Measurements from ENCODE around the gene PLCB4.
"Not testable (repeated sequence)": the region's sequence is repeated elsewhere in the genome, so short reads cannot be mapped to it uniquely, and the experiment has no call there.

The PLCB4 gene

DNA sequence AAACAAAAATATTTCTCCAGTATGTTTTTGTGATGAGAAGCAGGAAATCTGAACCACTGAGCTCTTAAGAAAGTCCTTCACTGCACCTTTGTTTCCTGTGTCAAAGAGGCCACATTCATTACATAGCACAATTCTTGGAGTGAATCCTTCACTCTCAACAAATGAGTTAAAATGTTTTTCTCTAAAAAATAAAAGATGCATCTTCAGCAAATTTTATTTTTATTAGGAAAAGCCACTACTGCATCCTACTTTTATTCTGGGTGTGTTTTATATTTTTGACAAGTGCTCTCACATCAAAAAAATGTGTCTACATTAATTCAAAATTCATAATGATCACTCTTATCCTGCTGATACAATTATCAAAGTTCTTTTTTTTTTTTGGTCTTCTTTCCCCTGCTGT lies 76.3 kb downstream of the PLCB4 start:
- no peak for DNase-seq

- DNase-seq: no peak
Measured at GRCh38 chr20:9146649-9147048, 77.8 kb downstream of the PLCB4 start.

DNA sequence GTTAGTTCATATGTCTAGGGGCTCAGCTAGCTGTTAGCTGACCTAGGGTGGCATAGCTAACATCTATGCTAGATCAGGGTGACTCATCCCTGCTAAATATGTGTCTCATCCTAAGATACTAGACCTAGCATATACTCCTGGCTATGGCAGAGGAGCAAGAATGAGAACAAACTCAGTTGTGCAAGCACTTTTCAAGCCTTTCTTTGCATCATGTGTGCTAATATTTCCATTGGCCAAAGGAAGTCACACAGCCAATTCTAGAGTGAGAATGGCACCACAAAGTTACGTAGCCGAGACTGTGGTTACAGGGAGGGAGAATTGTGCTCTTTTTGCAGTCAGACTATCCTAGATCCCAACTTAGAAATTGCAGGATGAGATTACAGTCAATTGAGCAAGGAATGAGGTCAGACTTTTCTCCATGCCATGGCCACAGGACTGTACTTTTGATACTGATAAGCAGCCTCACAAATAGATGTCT lies 78.7 kb downstream of the PLCB4 start:
- DNase-seq: peak; percentile 25

DNA sequence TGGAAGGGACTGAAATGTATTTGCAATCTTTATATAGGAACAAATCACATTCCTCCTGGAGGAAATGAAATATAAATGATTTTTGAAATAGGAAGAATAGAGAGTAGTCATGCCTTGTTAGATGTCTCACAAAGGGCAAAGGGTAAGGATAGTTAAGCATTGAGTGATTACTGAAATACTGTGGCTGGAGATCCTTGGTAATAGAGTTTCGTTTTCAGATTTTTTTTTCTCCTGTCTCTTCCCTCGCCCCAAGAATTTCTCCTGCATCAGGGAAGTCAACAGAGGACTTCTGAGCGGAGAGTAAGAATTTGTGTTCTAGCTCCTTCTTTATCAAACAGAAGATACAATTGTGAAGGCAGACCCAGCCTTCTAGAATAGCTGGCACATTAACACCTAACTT lies 79.4 kb downstream of the PLCB4 start:
- DNase-seq: no peak

GRCh38 chr20:9149087-9149486 lies 80.2 kb downstream of the PLCB4 start:
- DNase-seq: no peak

DNA sequence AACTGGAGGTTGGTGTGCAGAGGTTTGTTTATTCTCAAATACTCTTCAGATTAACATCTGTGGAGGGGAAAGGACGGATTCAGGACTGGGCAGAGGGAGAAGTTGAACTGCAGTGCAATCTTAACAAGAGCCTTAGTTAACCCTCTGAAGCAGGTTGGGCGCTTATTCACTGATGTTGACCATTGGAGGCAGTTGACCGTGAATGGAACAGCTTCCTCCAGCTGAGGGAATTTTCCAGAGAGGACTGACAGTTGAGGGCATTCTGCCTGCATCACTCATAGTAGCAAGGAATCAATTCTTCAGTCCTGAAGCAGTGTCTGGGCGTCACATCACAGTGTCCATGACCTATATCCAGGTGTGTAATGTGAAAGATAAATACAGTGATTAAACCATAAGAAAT lies 80.9 kb downstream of the PLCB4 start:
- DNase-seq: no peak

DNA sequence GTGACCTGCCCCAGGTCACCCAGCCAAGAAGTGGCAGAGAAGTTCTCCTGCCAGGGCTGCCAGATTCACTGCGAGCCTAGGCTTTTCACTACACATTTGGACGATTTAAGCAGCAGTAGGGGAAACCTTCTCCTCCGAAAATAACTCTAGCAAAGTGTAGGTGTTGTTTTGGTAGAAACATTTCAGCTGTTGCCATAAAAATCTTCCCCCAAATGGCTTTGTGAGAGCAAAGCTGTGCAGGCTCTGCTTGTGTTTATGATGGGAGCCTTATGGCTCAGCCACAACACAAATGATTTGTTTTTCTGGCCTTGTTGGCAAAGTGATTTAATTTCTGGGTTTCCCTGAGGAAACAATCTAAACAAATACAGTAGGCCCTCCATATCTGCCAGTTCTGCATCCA lies 81.8 kb downstream of the PLCB4 start:
- no peak for DNase-seq

DNA sequence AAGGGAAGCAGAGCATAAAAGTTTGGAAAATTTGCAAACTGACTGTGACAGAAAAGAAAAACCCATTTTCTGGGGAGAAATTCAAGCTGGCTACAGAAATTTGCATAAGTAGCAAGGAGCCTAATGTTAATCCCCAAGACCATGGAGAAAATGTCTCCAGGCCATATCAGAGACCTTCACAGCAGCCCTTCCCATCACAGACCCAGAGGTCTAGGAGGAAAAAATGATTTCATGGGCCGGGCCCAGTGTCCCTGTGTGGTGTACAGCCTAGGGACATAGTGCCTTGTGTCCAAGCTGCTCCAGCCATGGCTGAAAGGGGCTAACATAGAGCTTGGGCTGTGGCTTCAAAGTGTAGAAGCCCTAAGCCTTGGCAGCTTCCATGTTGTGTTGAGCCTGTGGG lies 83.3 kb downstream of the PLCB4 start:
- DNase-seq: not testable (repeated sequence)

DNA sequence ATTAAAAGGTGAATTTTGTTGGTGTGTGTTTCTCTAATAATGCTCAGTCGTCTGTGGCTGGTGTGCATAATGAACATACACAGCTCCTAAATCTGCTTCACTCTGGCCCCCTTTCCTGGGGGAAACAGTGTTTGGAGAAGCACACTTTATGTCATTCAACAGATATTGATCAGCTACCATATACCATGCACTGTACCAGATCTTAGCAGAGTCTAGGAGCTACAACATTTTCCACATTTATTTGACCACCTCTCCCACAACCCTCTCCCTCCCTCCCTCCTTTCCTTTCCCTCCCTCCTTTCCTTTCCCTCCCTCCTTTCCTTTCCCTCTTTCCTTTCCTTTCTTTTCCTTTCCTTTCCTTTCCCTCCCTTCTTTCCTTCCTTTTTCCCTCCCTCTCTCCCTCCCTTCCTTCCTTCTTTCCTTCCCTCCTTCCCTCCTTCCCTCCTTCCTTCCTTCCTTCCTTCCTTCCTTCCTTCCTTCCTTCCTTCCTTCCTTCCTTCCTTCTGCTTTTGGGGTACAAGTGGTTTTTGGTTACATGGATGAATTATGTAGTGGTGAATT lies 85.7 kb downstream of the PLCB4 start:
- no peak for DNase-seq

DNA sequence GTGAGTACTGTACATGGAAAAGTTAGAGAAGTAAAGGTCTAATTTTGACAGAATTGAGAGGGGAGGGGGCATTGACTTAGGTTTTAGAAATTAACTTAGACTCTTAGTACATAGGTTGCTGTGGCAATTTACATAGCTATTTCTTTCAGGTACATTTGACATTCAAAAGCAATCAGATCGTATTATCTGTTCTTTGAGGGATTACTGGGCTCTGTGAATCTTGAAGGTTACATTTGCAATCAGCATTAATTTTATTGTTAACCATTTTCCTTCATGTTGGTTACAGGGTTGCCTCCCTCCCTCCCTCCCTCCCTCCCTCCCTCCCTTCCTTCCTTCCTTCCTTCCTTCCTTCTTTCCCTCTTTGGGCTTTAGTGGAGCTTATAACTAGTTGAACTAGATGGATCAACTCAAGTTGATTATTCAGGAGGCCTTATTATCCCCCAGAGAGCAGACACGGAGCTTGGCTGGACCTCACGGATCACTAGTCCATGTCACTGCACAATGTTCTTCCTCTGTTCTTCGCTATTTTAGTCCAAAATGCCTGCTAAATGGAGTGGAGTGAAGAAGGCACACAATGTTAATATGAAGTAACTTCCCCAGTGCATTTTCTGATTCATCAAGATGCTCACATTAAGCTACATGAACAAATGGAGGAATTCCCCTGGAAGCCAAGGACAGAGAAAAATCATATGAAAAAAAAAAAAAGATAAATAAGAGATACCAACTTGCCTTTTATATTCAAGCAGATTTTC lies 87.8 kb downstream of the PLCB4 start:
- DNase-seq: no peak

- DNase-seq: no peak
Measured at GRCh38 chr20:9160331-9160730, 91.4 kb downstream of the PLCB4 start.

GRCh38 chr20:9160757-9161156 lies 91.9 kb downstream of the PLCB4 start:
- no peak for DNase-seq

DNA sequence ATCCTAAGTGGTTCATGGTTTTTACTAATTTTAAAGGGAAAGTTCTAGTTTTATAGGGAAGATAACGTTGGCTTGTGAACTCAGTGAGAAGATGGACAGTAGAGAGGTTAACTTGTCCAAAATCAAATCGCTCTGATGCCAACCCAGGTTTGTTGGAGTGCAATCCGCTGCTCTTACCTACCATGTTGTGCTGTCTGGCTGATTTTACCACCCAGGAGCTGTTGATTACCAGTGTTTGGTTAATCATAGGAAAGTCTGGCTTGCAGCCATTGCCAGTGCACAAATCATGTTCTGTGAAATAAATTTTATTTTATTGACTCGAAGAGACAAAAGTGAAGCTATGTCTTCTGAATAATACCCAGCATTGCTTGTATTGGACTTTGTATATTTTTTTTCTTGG lies 92.4 kb downstream of the PLCB4 start:
- DNase-seq: no peak

DNA sequence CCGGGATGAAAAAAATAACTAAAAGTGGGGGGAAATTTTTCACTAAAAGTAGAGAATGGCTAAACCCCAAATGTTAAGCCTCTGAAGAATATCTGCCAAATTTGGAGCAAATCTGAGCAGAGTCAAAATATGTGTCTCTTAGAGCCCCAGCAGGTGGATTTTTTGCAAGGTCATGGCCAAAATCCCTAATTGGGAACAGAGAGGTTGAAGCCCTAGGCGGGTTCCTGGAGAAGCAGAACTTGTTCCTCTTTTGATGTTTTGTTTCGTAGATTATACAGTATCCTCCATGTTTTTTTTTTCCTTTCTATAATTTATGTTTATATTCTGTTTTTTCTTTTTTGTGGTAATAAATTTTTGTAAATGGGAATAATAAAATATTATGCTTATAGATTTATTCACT lies 94.4 kb downstream of the PLCB4 start:
- DNase-seq: no peak

- no peak for DNase-seq
Measured at GRCh38 chr20:9163995-9164394, 95.1 kb downstream of the PLCB4 start.

DNA sequence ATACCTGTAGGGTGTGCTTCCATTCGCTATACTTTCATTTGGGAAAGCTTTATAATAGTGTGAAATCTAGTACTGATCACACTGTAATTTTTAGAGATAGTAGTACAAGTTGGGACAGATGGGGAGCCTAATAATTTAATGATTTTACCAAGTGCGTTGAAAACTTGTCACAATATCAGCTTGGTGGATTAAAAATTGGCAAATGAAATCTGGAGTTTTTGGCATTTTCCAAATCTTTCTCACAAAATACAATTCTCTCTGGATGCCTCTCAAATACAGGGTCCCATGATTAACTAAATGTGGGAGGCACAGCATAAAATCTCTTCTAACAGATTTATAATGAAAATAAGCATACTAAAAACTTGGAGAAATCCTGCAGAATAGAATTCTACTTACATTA lies 96.4 kb downstream of the PLCB4 start:
- DNase-seq: no peak

DNA sequence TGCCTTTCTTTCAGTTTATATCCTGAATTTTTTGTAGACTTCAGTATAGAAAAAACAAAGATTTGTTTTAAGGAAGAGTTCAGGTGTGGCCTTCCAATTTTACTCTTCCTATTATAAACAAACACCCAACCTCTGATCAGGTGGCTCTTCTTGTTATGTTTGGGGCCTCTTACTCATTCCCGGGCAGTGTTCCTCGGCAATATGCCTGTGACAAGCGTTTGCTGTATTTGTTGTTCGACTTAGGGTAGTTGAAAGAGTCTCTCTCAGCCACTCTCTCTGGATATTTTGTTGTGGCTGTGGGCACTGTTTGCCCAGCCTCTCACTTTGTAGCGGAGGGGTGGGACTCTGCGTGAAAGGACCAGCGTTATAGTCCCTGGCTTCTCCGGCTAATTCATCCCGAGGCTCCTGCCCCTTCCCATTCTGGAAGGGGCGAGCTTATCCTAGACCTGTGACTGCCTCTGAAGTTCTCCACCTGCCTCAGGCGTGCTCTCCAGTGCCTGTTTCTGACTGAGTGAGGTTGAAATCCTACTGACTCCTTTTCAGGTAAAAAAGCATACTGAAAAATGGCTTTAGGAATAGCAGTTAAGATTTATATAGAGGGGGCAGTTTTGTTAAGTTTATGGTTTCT lies 97.4 kb downstream of the PLCB4 start:
- no peak for DNase-seq

DNA sequence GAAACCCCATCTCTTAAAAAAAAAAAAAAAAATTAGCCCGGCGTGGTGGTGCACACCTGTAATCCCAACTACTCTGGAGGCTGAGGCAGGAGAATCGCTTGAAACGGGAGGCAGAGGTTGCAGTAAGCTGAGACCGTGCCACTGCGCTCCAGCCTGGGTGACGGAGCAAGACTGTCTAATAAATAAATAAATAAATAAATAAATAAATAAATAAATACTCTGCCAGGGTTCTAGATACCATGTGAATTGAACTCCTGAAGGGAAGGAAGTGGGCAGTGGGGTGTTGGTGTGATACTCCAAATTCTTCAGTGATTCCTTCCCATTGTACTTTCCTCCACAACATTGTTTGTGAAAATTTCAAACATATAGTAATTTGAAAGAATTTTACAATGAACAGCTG lies 100.5 kb downstream of the PLCB4 start:
- DNase-seq: no peak

DNA sequence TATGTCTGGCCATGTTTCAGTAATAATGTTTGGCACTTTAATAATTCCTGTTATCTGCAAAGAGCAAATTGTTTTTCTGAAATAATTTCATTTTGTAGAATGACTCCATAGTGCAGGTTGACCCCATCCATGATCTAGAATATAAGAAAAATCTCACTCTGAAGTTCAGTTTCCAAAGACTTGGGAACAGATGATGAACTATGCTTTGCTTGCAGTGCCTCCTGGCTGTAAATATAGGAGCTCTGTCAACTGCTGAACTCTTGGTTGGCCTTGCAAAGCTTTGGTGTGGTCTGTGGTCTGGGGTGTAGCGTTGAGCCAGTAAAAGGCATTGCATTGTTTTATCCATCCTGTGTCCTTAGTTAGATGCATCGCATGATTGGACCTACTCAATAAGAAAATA lies 104.0 kb downstream of the PLCB4 start:
- no peak for DNase-seq

DNA sequence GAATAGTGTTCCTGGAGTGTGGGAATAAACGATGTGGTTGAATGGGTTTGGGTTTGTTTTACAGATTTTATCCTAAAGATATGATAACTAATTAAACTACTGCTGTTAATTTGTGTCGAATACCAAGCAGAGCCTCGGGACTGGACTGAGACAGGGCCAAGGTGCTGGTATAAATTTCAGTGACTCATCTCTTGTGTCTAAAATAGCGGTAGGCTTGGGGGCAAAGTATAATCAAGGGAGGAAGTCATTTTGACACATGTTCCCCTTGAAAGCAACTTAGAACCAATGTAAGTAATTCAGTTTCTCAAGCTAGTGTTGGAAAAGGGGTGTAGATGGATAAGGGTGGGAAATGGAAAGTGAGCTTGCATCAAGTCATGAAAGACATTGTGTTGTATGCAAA lies 108.4 kb downstream of the PLCB4 start:
- DNase-seq: no peak

DNA sequence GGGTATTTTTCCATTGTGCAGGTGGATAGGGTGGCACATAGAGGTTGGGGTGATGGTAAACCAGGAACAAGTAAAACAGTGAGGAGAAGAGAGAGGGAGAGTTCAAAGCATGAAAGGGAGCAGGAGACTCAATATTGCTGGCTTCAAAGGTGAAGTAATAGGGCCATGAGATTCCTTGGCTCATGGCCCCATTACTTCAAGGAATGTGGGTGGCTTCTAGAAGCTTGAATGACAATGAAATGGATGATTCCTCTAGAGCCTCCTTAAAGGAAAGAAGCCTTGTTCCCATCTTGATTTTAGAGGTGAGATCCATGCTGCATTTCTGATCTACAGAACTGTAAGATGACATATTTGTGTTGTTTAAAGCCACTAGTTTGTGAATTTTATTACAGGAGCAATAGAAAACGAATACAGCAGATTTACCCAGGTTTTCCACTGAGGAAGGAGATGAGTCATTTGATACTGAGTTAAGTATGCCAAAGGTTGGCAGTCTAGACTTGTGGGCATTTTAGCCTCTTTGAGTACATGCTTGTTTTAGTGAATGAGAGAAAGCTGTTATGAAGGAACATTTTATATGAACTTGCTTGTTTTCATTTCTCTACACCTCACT lies 110.4 kb downstream of the PLCB4 start:
- DNase-seq: no peak

- DNase-seq: no peak
Measured at GRCh38 chr20:9179867-9180266, 111.0 kb downstream of the PLCB4 start.

GRCh38 chr20:9180481-9181257 lies 111.8 kb downstream of the PLCB4 start:
- no peak for DNase-seq

Measured in MV-4-11 (cell line).